H1 (cell line): ENCODE measurements around the gene KIAA1755. TPM values are rescaled to one million over a fixed set of nuclear protein-coding genes. Genes with fewer than 3 reads are reported as not detected.

Experiments
- SP1 ChIP-seq: IDR thresholded peaks from 2 replicates; pipeline ENCODE4 v1.6.1; 2011; ENCODE audit warnings: low read depth, low read length
- polyA plus RNA-seq, 7 experiments: library from polyadenylated mRNA; depleted of rRNA in 3 of 7; stranded (reverse) in 5 of 7; unstranded in 2 of 7; fragments of >200 nt in 5 of 7; fragments of 200-250 nt in 2 of 7; gene quantifications; 1 replicate in 5 of 7; 2 replicates in 1 of 7; 4 replicates in 1 of 7; pipeline versions ENCODE4 v1.2.1 to v1.2.3, GENCODE V29; 2011 to 2013; ENCODE audit warnings: missing spikeins in 2 of 7, mixed read lengths in 2 of 7
- total RNA-seq: library from RNA; stranded (reverse); fragmentation: NEBNext Ultra II Directional; extraction: Animal tissue kit (Norgen Biotek cat#: 25700); gene quantifications from 2 replicates; pipeline ENCODE4 v1.2.1, GENCODE V29; 2021

The KIAA1755 gene
- total and polyA plus RNA-seq, 2 of the 8 experiments (the other 6 are each of a cell fraction or from before 2014, with no cell fraction given) = 0.23 TPM; not detected in 1

GRCh38 chr20:38165966-38166702 is 94.4 kb downstream of the KIAA1755 start (continued):
- no peak for TF ChIP-seq SP1
